GM13977 (cell line): Measurements from ENCODE around the gene OR2F2.

Source experiments
- DNase-seq: peaks from one replicate; pipeline ENCODE4 v3.0.0; 2012; ENCODE audit warnings: low spot score
- in situ Hi-C: fragments of 300-500 bp; cut with MboI; formaldehyde crosslinking; loops from one replicate; pipeline ENCODE4 v1.12.0; 2022; ENCODE audit warnings: low sequenced_read_pairs, low pct_unique_long_range_greater_than_20kb, mixed read lengths, inconsistent platforms; ENCODE audit not compliant: unreplicated experiment
- TF ChIP-seq, protein P1 (sequence below): IDR thresholded peaks from 2 replicates; pipeline ENCODE4 v1.5.1; 2012; ENCODE audit warnings: mild to moderate bottlenecking, control low read depth; ENCODE audit not compliant: insufficient read depth; ENCODE audit errors: extremely low read depth, missing control alignments

Gene OR2F2

GRCh38 chr7:143954544-143954943 is 19.5 kb downstream of the OR2F2 start, which contains the start of gene OR2F1:
OR2F1 (plus strand) TSS chr7:143954844; CDS start chr7:143959971, 5,127 bp downstream.
- DNase-seq = no peak
- in situ Hi-C loops = no loop called here
- TF ChIP-seq, protein P1, sequence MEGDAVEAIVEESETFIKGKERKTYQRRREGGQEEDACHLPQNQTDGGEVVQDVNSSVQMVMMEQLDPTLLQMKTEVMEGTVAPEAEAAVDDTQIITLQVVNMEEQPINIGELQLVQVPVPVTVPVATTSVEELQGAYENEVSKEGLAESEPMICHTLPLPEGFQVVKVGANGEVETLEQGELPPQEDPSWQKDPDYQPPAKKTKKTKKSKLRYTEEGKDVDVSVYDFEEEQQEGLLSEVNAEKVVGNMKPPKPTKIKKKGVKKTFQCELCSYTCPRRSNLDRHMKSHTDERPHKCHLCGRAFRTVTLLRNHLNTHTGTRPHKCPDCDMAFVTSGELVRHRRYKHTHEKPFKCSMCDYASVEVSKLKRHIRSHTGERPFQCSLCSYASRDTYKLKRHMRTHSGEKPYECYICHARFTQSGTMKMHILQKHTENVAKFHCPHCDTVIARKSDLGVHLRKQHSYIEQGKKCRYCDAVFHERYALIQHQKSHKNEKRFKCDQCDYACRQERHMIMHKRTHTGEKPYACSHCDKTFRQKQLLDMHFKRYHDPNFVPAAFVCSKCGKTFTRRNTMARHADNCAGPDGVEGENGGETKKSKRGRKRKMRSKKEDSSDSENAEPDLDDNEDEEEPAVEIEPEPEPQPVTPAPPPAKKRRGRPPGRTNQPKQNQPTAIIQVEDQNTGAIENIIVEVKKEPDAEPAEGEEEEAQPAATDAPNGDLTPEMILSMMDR = no peak

DNA sequence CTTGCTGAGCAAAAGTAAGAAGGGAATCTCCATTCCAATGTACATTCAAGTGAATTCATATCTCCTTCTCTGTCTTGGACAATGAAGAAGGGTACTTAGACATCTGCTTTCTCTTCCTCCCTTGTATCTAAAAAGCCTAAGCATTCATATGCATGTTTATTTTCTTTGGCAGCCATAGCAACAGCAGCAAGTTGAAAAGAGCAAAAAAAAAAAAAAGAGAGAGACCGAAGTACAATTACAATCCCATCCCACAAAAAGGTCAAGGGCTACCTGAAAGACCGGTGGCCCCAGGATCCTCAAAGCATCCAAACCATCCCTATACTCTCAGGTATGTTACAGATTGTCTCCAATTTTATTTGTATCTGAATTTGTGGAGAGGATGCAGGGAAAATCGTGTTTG is 23.7 kb downstream of the OR2F2 start:
- DNase-seq = no peak
- in situ Hi-C loops = no loop called here
- TF ChIP-seq, protein P1 = no peak

DNA sequence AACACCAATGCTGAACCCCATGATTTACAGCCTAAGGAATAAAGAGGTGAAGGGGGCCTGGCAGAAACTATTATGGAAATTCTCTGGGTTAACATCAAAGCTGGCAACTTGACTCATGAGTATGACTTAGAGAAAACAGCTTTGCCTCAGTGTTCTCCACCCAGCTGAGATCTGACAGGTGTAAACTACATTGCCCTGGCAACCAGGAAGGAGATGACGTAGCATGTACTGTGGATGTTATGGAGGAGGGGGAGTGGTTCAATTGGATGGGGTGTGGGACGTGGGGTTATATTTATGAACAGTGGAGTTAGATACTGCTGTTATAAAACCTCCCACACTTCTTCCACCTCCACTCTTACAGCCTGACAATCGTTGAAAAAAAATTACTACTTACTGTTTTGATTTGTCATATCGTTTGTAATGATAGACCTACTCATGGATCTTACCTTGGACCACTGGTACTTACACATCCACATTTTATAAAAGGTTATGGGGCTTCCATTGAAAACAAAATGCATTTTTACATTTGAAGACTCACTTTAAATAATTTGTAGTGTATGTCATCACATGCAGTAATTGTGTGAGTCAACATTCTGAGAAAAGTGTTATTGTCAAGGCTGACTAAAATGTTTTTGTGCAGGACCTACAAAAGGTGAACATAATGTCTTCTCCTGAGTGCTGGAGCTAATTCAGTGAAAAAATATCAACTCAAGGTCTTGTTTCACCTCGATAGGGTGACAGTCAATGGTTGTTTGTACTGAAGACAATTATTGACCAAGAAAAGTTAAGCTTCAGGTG is 26.0 kb downstream of the OR2F2 start:
- in situ Hi-C loops = no loop called here
- TF ChIP-seq, protein P1 = no peak
- no peak for DNase-seq

GRCh38 chr7:143965280-143965679 is 30.2 kb downstream of the OR2F2 start:
- TF ChIP-seq, protein P1 = no peak
- DNase-seq = no peak
- in situ Hi-C loops = no loop called here

GRCh38 chr7:143967398-143967797 is 32.4 kb downstream of the OR2F2 start:
- TF ChIP-seq, protein P1 = no peak
- no peak for DNase-seq
- in situ Hi-C loops = no loop called here

DNA sequence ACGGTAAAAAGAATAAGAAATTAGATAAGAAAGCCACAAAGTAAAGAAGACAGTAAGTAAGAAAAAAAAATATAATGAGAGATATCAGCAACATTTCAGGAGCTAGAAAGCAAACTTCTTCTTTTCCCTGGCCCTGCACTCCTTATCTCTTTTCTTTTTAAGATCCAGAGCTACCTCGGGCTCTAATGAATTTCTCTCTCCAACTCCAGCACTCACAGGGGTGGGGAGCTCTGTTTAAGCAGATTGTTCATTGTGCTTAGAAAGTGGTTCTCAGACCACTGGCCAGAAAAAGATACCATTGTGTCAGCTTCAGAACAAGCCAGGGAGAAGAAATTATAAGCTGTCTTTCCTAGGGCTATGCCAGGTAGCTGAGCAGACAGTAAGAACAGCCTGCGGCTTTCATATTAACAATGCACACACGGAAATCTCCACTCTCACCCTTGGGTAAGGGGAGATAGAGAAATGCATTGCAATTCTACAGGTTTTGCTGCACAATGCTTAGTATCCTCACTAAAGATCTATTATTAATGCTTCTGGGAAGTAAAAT is 38.9 kb downstream of the OR2F2 start:
- in situ Hi-C loops = no loop called here
- DNase-seq = no peak

More for the DNA sequence above, 38.9 kb downstream of the OR2F2 start:
- TF ChIP-seq, protein P1 = no peak
